HG03045 (cell line): ENCODE data around the gene DHX32.
A peak's percentile ranks its signal among the peaks of the same experiment; 100 is the strongest.

Experiments used
- ATAC-seq: cut with Tn5 transposase; IDR thresholded peaks from one replicate; pipeline ENCODE4 v1.9.1; 2021; ENCODE audit warnings: mild to moderate bottlenecking, moderate library complexity; ENCODE audit not compliant: unreplicated experiment

Gene DHX32

GRCh38 chr10:125850766-125851731 is 30.0 kb downstream of the DHX32 start:
- ATAC-seq: no peak

- ATAC-seq: no peak
These were observed 31.6 kb downstream of the DHX32 start for GRCh38 chr10:125849448-125849847.

- no peak for ATAC-seq
These were observed 32.2 kb downstream of the DHX32 start for GRCh38 chr10:125848857-125849256.

DNA sequence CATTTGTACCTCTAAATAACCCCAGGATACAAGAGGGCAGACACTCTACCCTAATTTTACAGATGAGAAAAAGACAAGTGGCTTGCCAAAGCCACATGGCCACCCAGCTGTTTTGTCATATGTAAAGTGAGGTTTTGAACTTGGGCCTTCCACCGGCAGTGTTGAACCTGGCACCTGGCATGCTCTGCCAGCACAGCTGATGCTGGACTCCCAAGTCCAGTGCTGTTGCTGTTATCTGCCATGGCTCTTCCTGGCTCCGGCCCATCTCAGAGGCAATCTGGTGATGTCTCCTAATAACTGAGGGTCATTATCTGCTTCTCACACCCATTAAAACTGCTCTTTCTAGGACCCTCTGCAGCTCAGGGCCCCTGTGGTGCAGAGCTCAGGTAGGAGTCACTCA is 32.7 kb downstream of the DHX32 start:
- ATAC-seq: no peak

DNA sequence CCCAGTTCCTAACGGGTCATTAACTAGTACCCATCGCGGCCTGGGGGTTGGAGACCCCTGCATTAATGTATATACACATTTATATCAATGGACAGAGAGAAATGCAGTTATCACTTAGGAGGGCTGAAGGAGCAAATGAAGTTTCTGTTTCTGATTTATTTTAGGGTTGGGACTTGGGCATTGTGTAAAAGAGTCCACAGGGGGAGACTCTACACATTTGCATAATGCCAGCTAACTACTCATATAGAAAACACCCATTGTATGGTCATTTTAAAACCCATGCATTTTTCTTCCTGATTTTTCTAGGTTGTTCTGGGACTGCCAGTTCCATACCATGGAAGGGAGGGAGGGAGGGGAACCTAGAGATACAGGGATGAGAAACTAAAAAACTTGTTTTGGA is 34.2 kb downstream of the DHX32 start:
- no peak for ATAC-seq

DNA sequence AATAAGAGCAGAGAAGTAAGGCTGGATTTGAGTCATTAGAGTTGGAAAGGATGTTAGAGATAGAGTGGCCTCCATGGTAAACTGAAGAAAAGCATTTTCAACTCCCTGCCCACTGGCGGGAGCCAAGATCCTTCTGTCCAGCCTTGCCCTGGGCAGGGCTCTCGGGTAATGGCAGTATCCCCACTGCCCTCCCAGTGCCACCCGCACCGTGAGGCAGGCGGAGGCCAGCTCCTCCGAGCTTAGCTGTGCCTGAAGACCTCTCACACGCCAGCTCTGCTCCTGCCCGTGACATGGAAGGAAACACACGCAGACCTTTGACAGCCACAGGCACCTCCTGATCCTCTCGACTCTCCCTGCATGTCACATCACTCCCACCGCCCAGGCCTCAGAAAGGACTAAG is 35.5 kb downstream of the DHX32 start:
- no peak for ATAC-seq

DNA sequence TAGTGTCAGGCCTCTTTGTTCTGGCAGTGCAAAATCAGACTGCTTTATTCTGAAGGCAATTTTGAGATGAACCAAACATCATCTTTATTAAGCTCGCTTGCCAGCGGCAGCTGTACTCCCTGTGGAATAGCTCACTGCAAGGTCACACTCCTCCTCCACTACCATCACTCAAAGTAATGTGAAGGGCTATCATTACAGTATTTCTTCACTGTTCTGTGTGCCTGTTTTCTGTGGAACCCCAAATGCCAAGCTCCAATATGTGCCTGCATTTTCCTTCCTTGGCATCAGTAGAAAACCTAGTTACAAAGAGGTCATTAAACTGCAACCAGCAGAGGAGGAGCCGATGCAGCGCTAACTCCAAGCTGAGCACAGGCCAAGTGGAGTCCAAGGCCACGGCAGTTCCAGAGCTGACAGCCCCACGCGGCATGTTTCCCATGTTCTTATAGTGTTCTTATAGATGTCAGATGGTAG is 36.3 kb downstream of the DHX32 start:
- ATAC-seq: no peak

DNA sequence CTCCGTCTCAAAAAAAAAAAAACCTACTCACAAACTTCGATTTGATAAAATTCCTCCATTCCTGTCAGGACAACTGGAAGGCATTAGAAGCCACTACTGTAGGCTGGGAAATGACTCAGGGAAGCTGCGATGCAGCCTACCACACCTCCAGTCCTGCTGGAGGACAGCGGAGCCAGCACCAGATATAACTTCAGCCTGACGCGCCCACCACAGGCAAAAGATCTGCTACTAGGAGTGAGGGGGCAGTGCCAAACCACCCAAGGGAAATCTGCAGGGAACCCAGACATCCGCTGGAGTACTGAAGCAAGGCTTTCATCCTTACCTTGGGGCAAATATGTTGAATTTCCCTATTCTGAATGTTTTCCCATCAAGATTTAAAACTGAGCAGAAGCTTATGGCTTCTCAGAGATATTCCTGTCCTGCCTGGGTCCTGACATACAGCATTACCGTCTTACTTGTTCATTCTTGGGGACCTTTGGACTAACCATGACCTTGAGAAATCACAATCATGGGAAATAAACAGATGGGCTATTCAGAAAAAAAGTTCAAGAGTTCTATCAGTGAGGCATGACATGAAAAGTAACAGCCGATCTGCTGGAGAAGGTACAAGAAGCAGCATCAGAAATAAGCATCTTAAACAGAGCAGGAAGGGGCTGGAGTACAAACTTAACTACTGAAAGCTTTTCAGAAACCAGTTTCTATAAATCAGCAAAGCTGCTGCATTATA is 37.3 kb downstream of the DHX32 start:
- no peak for ATAC-seq

DNA sequence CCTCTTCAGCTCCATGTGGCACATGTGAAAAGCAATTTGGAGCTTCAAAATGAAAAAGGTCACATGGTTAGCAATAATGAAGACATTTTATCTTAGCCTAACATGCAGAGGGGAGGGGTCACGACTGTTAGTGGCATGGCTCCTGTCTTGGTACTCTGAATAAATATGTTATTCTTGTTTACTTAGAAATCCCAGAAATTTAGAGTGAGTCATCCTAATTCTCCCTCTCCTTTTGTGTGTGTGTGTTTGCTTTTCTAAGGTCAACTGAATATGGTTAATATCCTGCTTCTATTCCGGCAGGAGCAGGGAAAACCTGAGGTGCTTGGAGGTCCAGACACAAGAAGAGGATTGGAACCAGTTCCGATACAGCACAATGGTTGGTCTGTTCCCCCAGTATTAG is 40.1 kb downstream of the DHX32 start:
- no peak for ATAC-seq

DNA sequence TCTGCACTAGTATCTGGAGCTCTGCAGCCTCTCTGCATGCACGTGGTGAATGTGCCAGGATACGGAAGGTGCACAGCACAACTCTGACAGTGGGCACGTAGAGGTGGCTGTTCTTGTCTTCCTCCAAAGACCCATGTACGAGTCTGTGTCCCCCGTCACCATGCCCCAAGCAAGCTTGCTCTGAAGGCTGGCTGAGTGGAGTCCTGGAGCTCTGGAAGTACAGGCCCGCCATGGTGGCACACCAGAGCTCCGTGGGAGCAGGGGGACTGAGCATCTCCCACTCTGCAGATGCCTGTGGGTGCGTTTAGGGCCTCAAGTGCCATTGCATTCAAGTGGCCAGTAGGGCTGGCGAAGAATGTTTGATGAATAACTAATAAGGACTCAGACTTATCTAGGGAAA is 40.7 kb downstream of the DHX32 start:
- ATAC-seq: no peak

- no peak for ATAC-seq
These were observed 42.1 kb downstream of the DHX32 start for GRCh38 chr10:125838802-125839575.

- ATAC-seq: no peak
These were observed 44.3 kb downstream of the DHX32 start for GRCh38 chr10:125836746-125837145.

- ATAC-seq: no peak
These were observed 52.8 kb downstream of the DHX32 start for GRCh38 chr10:125828311-125828710.

GRCh38 chr10:125827133-125827532 is 54.0 kb downstream of the DHX32 start:
- no peak for ATAC-seq

GRCh38 chr10:125824736-125825135 is 56.4 kb downstream of the DHX32 start:
- ATAC-seq: no peak

- no peak for ATAC-seq
These were observed 57.3 kb downstream of the DHX32 start for GRCh38 chr10:125823663-125824251.

GRCh38 chr10:125822878-125823662 is 58.0 kb downstream of the DHX32 start, which contains the start of the genes BCCIP and UROS:
TSS of gene BCCIP (plus strand) at chr10:125823546. CDS start at chr10:125823558, 12 bp downstream.
TSS of gene UROS (minus strand) at chr10:125823258. CDS start at chr10:125816499, 6,759 bp downstream.
- ATAC-seq: peak; percentile 79

GRCh38 chr10:125820701-125821100 is 60.4 kb downstream of the DHX32 start:
- ATAC-seq: peak; percentile 49

GRCh38 chr10:125817337-125817946 is 63.6 kb downstream of the DHX32 start:
- no peak for ATAC-seq
